DMS79 treated with DMSO at 0.1 percent for 48 hours (cell line): ENCODE data around the gene XAB2.
"Not testable (repeated sequence)": the region's sequence is repeated elsewhere in the genome, so short reads cannot be mapped to it uniquely, and the experiment has no call there.

Source experiments
- DNase-seq: peaks from one replicate; lab custom pipeline; 2025; lab: John Stamatoyannopoulos, UW

The XAB2 gene

GRCh38 chr19:7648265-7649014, 19.1 kb upstream of the XAB2 start:
- DNase-seq: no peak

- no peak for DNase-seq
Observed at GRCh38 chr19:7647156-7647555, 17.8 kb upstream of the XAB2 start.

- no peak for DNase-seq
Observed at GRCh38 chr19:7646426-7646700, 17.0 kb upstream of the XAB2 start.

- DNase-seq: no peak
Observed at GRCh38 chr19:7645656-7646425, 16.5 kb upstream of the XAB2 start.

GRCh38 chr19:7645163-7645562, 15.8 kb upstream of the XAB2 start:
- no peak for DNase-seq

- DNase-seq: no peak
Observed at GRCh38 chr19:7644550-7644877, 15.2 kb upstream of the XAB2 start.

GRCh38 chr19:7643629-7644549, 14.5 kb upstream of the XAB2 start:
- not testable (repeated sequence) for DNase-seq

GRCh38 chr19:7643031-7643415, 13.7 kb upstream of the XAB2 start:
- no peak for DNase-seq

- DNase-seq: no peak
Observed at GRCh38 chr19:7642295-7643030, 13.1 kb upstream of the XAB2 start.

GRCh38 chr19:7641290-7642276, 12.2 kb upstream of the XAB2 start:
- DNase-seq: no peak

GRCh38 chr19:7640803-7641202, 11.5 kb upstream of the XAB2 start:
- DNase-seq: no peak

GRCh38 chr19:7639863-7640348, 10.6 kb upstream of the XAB2 start:
- DNase-seq: no peak

GRCh38 chr19:7638802-7639465, 9.6 kb upstream of the XAB2 start:
- no peak for DNase-seq

- no peak for DNase-seq
Observed at GRCh38 chr19:7637374-7638256, 8.3 kb upstream of the XAB2 start.

- peak; percentile 73 for DNase-seq
Observed at GRCh38 chr19:7636691-7637373, 7.5 kb upstream of the XAB2 start, which contains the start of gene STXBP2. Gene STXBP2, plus strand, starts transcription at chr19:7637110. Its CDS starts 40 bp downstream, at chr19:7637150.

GRCh38 chr19:7636317-7636690, 7.0 kb upstream of the XAB2 start:
- no peak for DNase-seq

GRCh38 chr19:7635670-7636069, 6.3 kb upstream of the XAB2 start:
- no peak for DNase-seq

- DNase-seq: no peak
Observed at GRCh38 chr19:7633698-7634097, 4.4 kb upstream of the XAB2 start, which contains the start of gene PCP2. Gene PCP2, minus strand, starts transcription at chr19:7633719. Its CDS starts 262 bp downstream, at chr19:7633457.
